ENCODE measurements around the gene MEF2C.

Gene MEF2C

GRCh38 chr5:88780736-88781135 is 102.2 kb downstream of the MEF2C start:
- Histone ChIP-seq H3K27ac (no peak overlapping the region), H3K9ac (ENCODE audit: insufficient read length) (no peak overlapping the region), H3K36me3 (ENCODE audit: insufficient read depth, low read length) (no peaks in the 10 kb centered on the region), H3K9me3 (ENCODE audit: low read depth, low read length) (no peaks in the 10 kb centered on the region), H3K4me3 (no peak overlapping the region)
- no peak for TF ChIP-seq POLR2AphosphoS5 (IDR thresholded peaks at IDR 0.05; ENCODE audit: borderline replicate concordance, low read depth, low read length)
- no peak for DNase-seq (ENCODE audit: low read depth, low spot score)

GRCh38 chr5:88778736-88779135 is 104.2 kb downstream of the MEF2C start:
- Histone ChIP-seq H3K9ac (ENCODE audit: insufficient read length) (no peak overlapping the region), H3K4me3 (no peak overlapping the region)

DNA sequence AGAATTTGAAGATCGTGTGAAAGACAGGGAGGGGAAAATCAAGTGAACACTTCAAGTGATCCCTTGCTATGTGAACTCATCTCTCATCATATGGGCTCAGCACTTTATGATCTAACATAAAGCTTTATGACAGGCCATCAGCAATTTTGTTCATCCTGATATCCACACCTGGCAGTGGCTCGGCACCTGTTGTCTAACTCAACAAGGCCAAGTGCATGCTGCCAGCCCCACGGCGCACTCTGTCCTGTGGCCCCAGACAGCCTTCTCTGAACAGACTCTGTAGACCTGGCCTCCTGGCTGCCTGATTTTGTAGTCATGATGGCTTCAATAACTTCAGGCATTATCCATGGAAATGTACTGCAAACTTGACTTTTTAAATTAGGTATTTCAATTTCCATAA is 106.3 kb downstream of the MEF2C start:
- no peak overlapping the region for H3K27ac ChIP-seq

More at GRCh38 chr5:88778736-88779135, 104.2 kb downstream of the MEF2C start:
- TF ChIP-seq POLR2AphosphoS5 (IDR thresholded peaks at IDR 0.05; ENCODE audit: borderline replicate concordance, low read depth, low read length), result no peak
- TF ChIP-seq EZH2 (IDR thresholded peaks at IDR 0.05), result no peak
- no peak for TF ChIP-seq FOXP2 (optimal IDR thresholded peaks at IDR 0.05; ENCODE audit: control extremely low read depth, extremely low read length, insufficient read depth)
- Histone ChIP-seq H3K27ac (no peak overlapping the region), H3K36me3 (ENCODE audit: insufficient read depth, low read length) (no peaks in the 10 kb centered on the region), H3K9me3 (ENCODE audit: low read depth, low read length) (no peaks in the 10 kb centered on the region)
- no peak for DNase-seq (ENCODE audit: low read depth, low spot score)

GRCh38 chr5:88772831-88773230 is 110.2 kb downstream of the MEF2C start:
- H3K4me3 ChIP-seq, result no peak overlapping the region
- H3K36me3 ChIP-seq (ENCODE audit: insufficient read depth, low read length), result no peaks in the 10 kb centered on the region
- DNase-seq (ENCODE audit: low read depth, low spot score), result no peak
- H3K9me3 ChIP-seq (ENCODE audit: low read depth, low read length), result no peaks in the 10 kb centered on the region
- TF ChIP-seq FOXP2 (optimal IDR thresholded peaks at IDR 0.05; ENCODE audit: control extremely low read depth, extremely low read length, insufficient read depth) (no peak), EZH2 (IDR thresholded peaks at IDR 0.05) (no peak), POLR2AphosphoS5 (IDR thresholded peaks at IDR 0.05; ENCODE audit: borderline replicate concordance, low read depth, low read length) (no peak)
- no peak overlapping the region for H3K27ac ChIP-seq
- no peak overlapping the region for H3K9ac ChIP-seq (ENCODE audit: insufficient read length)

More for the DNA sequence above, 106.3 kb downstream of the MEF2C start:
- no peak for TF ChIP-seq EZH2 (IDR thresholded peaks at IDR 0.05)
- TF ChIP-seq POLR2AphosphoS5 (IDR thresholded peaks at IDR 0.05; ENCODE audit: borderline replicate concordance, low read depth, low read length), result no peak
- TF ChIP-seq FOXP2 (optimal IDR thresholded peaks at IDR 0.05; ENCODE audit: control extremely low read depth, extremely low read length, insufficient read depth), result no peak
- no peak for DNase-seq (ENCODE audit: low read depth, low spot score)
- H3K9ac ChIP-seq (ENCODE audit: insufficient read length), result no peak overlapping the region
- no peak overlapping the region for H3K4me3 ChIP-seq
- no peaks in the 10 kb centered on the region for H3K36me3 ChIP-seq (ENCODE audit: insufficient read depth, low read length)
- H3K9me3 ChIP-seq (ENCODE audit: low read depth, low read length), result no peaks in the 10 kb centered on the region

- H3K27ac ChIP-seq, result no peak overlapping the region
- DNase-seq (ENCODE audit: low read depth, low spot score), result no peak
- TF ChIP-seq EZH2 (IDR thresholded peaks at IDR 0.05) (no peak), POLR2AphosphoS5 (IDR thresholded peaks at IDR 0.05; ENCODE audit: borderline replicate concordance, low read depth, low read length) (no peak)
- H3K4me3 ChIP-seq, result no peak overlapping the region
- H3K36me3 ChIP-seq (ENCODE audit: insufficient read depth, low read length), result no peaks in the 10 kb centered on the region
- H3K9ac ChIP-seq (ENCODE audit: insufficient read length), result no peak overlapping the region
- H3K9me3 ChIP-seq (ENCODE audit: low read depth, low read length), result no peaks in the 10 kb centered on the region
These were observed 110.9 kb downstream of the MEF2C start for GRCh38 chr5:88772047-88772446.

DNA sequence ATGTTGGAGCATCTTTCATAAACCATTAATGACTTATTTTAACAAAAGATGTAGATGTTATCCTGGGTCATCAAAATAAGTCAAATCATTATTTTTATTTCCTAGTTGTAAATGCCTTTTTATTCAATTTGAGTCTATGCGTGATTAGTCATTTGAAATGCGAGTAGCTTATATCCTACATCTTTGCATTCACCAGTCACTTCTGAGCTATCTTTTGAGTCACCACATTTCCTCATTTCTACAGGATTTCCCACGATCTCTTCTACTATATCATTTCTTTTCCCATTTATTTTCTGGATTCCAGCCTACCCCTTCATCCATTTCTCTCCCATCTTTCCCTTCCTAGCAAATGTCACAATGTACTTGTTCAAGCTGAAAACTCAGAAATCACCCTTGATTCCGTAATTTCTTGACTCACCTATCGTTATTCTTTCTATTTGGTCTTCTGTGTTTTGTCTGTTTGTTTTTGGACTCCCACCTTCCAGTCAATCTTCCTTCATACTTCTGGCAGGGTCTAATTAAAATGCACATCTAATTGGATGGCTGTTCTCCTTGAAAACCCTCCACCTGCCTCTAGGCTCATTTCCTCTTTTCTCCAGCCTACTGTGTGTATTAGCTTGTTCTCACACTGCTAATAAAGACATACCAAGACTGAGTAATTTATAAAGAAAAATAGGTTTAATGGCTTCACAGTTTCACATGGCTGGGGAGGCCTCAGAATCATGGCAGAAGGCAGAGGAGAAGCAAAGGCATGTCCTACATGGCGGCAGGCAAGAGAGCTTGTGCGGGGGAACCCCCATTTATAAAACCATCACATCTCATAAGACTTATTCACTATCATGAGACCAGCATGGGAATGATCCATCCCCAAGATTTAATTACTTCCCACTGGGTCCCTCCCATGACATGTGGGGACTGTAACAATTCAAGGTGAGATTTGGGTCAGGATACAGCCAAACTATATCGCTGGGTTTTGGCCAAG is 112.4 kb downstream of the MEF2C start:
- no peak for DNase-seq (ENCODE audit: low read depth, low spot score)
- H3K4me3 ChIP-seq, result no peak overlapping the region
- H3K36me3 ChIP-seq (ENCODE audit: insufficient read depth, low read length), result no peaks in the 10 kb centered on the region
- no peak overlapping the region for H3K27ac ChIP-seq
- no peak for TF ChIP-seq EZH2 (IDR thresholded peaks at IDR 0.05)
- no peak for TF ChIP-seq POLR2AphosphoS5 (IDR thresholded peaks at IDR 0.05; ENCODE audit: borderline replicate concordance, low read depth, low read length)
- TF ChIP-seq FOXP2 (optimal IDR thresholded peaks at IDR 0.05; ENCODE audit: control extremely low read depth, extremely low read length, insufficient read depth), result no peak
- H3K9ac ChIP-seq (ENCODE audit: insufficient read length), result no peak overlapping the region
- no peaks in the 10 kb centered on the region for H3K9me3 ChIP-seq (ENCODE audit: low read depth, low read length)

GRCh38 chr5:88769165-88769564 is 113.8 kb downstream of the MEF2C start:
- Histone ChIP-seq H3K27ac (no peak overlapping the region), H3K9me3 (ENCODE audit: low read depth, low read length) (no peaks in the 10 kb centered on the region), H3K9ac (ENCODE audit: insufficient read length) (no peak overlapping the region), H3K4me3 (no peak overlapping the region), H3K36me3 (ENCODE audit: insufficient read depth, low read length) (no peaks in the 10 kb centered on the region)
- TF ChIP-seq POLR2AphosphoS5 (IDR thresholded peaks at IDR 0.05; ENCODE audit: borderline replicate concordance, low read depth, low read length) (no peak), FOXP2 (optimal IDR thresholded peaks at IDR 0.05; ENCODE audit: control extremely low read depth, extremely low read length, insufficient read depth) (no peak), EZH2 (IDR thresholded peaks at IDR 0.05) (no peak)
- no peak for DNase-seq (ENCODE audit: low read depth, low spot score)

GRCh38 chr5:88768411-88768810 is 114.6 kb downstream of the MEF2C start:
- no peak for DNase-seq (ENCODE audit: low read depth, low spot score)

More at GRCh38 chr5:88768411-88768810, 114.6 kb downstream of the MEF2C start:
- Histone ChIP-seq H3K36me3 (ENCODE audit: insufficient read depth, low read length) (no peaks in the 10 kb centered on the region), H3K27ac (no peak overlapping the region), H3K9ac (ENCODE audit: insufficient read length) (no peak overlapping the region), H3K4me3 (no peak overlapping the region), H3K9me3 (ENCODE audit: low read depth, low read length) (no peaks in the 10 kb centered on the region)
- TF ChIP-seq FOXP2 (optimal IDR thresholded peaks at IDR 0.05; ENCODE audit: control extremely low read depth, extremely low read length, insufficient read depth) (no peak), POLR2AphosphoS5 (IDR thresholded peaks at IDR 0.05; ENCODE audit: borderline replicate concordance, low read depth, low read length) (no peak), EZH2 (IDR thresholded peaks at IDR 0.05) (no peak)
